ENCODE data around the gene CA10.

The CA10 gene

GRCh38 chr17:51646539-51646938 lies 512.0 kb downstream of the CA10 start:
- ATAC-seq (ENCODE audit: insufficient read depth, low read depth) (no peak), DNase-seq (no peak)
- H3K9me3 ChIP-seq (ENCODE audit: insufficient read depth, low read length, severe bottlenecking): no peaks in the 10 kb centered on the region
- no peaks in the 10 kb centered on the region for H3K4me1 ChIP-seq (ENCODE audit: insufficient read depth, low read length)
- no peaks in the 10 kb centered on the region for H4K20me1 ChIP-seq (ENCODE audit: insufficient read depth, low read length)
- no peaks in the 10 kb centered on the region for H3K27me3 ChIP-seq (ENCODE audit: insufficient read depth, low read length, poor library complexity)
- no peaks in the 10 kb centered on the region for H3K36me3 ChIP-seq (ENCODE audit: insufficient read depth, low read length)
- H3K79me2 ChIP-seq (ENCODE audit: insufficient read depth, low read length): no peaks in the 10 kb centered on the region
- H3K27ac ChIP-seq (ENCODE audit: low read length): no peak overlapping the region
- H3K4me3 ChIP-seq (ENCODE audit: low read depth in 1 of 2, low read length in 2 of 2): no peak overlapping the region
- no peak overlapping the region for H3K4me2 ChIP-seq (ENCODE audit: insufficient read depth, low read length)
- TF ChIP-seq CTCF (IDR thresholded peaks at IDR 0.05; ENCODE audit: borderline replicate concordance, extremely low read depth, low read length, poor library complexity, severe bottlenecking) (no peak), EZH2 (IDR thresholded peaks at IDR 0.05; ENCODE audit: borderline replicate concordance, low read depth, low read length, severe bottlenecking) (no peak)
- H3K9ac ChIP-seq (ENCODE audit: low read depth, low read length): no peak overlapping the region
- no peak overlapping the region for H2AFZ ChIP-seq (ENCODE audit: low read depth, low read length)

DNA sequence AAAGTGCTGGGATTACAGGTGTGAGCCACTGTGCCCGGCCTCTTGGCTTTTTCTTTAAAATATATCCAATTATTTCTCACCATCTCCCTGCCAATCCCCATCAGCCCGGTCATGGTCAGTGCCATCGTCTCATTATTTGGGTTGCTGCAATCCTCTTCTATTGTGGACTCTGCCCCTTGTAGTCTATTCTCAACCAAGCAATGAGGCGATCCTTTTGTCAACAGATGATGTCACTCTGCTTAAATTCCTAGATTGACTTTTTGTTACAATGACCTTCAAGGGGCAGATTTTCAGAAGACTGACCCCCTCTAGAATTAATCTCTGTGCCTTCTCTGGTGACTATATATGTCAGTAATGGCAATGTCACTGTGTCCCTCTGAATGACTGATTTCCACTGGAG lies 513.5 kb downstream of the CA10 start:
- no peak overlapping the region for H3K27ac ChIP-seq (ENCODE audit: low read length)
- no peaks in the 10 kb centered on the region for H3K4me1 ChIP-seq (ENCODE audit: insufficient read depth, low read length)
- H2AFZ ChIP-seq (ENCODE audit: low read depth, low read length): no peak overlapping the region
- no peaks in the 10 kb centered on the region for H3K36me3 ChIP-seq (ENCODE audit: insufficient read depth, low read length)
- no peaks in the 10 kb centered on the region for H3K27me3 ChIP-seq (ENCODE audit: insufficient read depth, low read length, poor library complexity)
- DNase-seq (no peak), ATAC-seq (ENCODE audit: insufficient read depth, low read depth) (no peak)
- H3K9me3 ChIP-seq (ENCODE audit: insufficient read depth, low read length, severe bottlenecking): no peaks in the 10 kb centered on the region
- no peak overlapping the region for H3K4me3 ChIP-seq (ENCODE audit: low read depth in 1 of 2, low read length in 2 of 2)
- H3K9ac ChIP-seq (ENCODE audit: low read depth, low read length): no peak overlapping the region
- H3K79me2 ChIP-seq (ENCODE audit: insufficient read depth, low read length): no peaks in the 10 kb centered on the region
- no peak for TF ChIP-seq EZH2 (IDR thresholded peaks at IDR 0.05; ENCODE audit: borderline replicate concordance, low read depth, low read length, severe bottlenecking)
- TF ChIP-seq CTCF (IDR thresholded peaks at IDR 0.05; ENCODE audit: borderline replicate concordance, extremely low read depth, low read length, poor library complexity, severe bottlenecking): no peak
- no peak overlapping the region for H3K4me2 ChIP-seq (ENCODE audit: insufficient read depth, low read length)
- no peaks in the 10 kb centered on the region for H4K20me1 ChIP-seq (ENCODE audit: insufficient read depth, low read length)

GRCh38 chr17:51643702-51644490 lies 514.6 kb downstream of the CA10 start:
- DNase-seq (no peak), ATAC-seq (ENCODE audit: insufficient read depth, low read depth) (no peak)
- H2AFZ ChIP-seq (ENCODE audit: low read depth, low read length): no peak overlapping the region
- H3K36me3 ChIP-seq (ENCODE audit: insufficient read depth, low read length): no peaks in the 10 kb centered on the region
- no peak overlapping the region for H3K9ac ChIP-seq (ENCODE audit: low read depth, low read length)
- no peaks in the 10 kb centered on the region for H4K20me1 ChIP-seq (ENCODE audit: insufficient read depth, low read length)
- TF ChIP-seq CTCF (IDR thresholded peaks at IDR 0.05; ENCODE audit: borderline replicate concordance, extremely low read depth, low read length, poor library complexity, severe bottlenecking): no peak
- TF ChIP-seq EZH2 (IDR thresholded peaks at IDR 0.05; ENCODE audit: borderline replicate concordance, low read depth, low read length, severe bottlenecking): no peak
- H3K4me1 ChIP-seq (ENCODE audit: insufficient read depth, low read length): no peaks in the 10 kb centered on the region
- no peak overlapping the region for H3K27ac ChIP-seq (ENCODE audit: low read length)
- H3K79me2 ChIP-seq (ENCODE audit: insufficient read depth, low read length): no peaks in the 10 kb centered on the region
- no peak overlapping the region for H3K4me2 ChIP-seq (ENCODE audit: insufficient read depth, low read length)
- no peaks in the 10 kb centered on the region for H3K27me3 ChIP-seq (ENCODE audit: insufficient read depth, low read length, poor library complexity)
- no peaks in the 10 kb centered on the region for H3K9me3 ChIP-seq (ENCODE audit: insufficient read depth, low read length, severe bottlenecking)
- no peak overlapping the region for H3K4me3 ChIP-seq (ENCODE audit: low read depth in 1 of 2, low read length in 2 of 2)

Data from DND-41 (cell line).